Ovary (tissue), 3 donors: ENCODE data around the gene MYL5.

Experiments used
- EP300 ChIP-seq: sonication (generic); formaldehyde crosslinking; IDR thresholded peaks from one replicate; pipeline ENCODE4 v1.6.1; 2017; ENCODE audit warnings: antibody characterized with exemption
- POLR2A ChIP-seq: fragments of 450-650 bp; IDR thresholded peaks from one replicate; pipeline ENCODE4 v1.6.1; 2017; ENCODE audit warnings: antibody characterized with exemption, mild to moderate bottlenecking, moderate library complexity
- TF ChIP-seq, protein P1 (sequence below), 3 donors: fragments of 450-650 bp in 2 of 3; fragments of 200-600 bp in 1 of 3; IDR thresholded peaks; one replicate each; pipeline versions ENCODE4 v1.5.1 to v1.8.0; 2016 to 2022; ENCODE audit warnings: antibody characterized with exemption in 3 of 3, mild to moderate bottlenecking in 1 of 3
- donor health status: DM: no; HTN: no; CAD: no.

DNA sequence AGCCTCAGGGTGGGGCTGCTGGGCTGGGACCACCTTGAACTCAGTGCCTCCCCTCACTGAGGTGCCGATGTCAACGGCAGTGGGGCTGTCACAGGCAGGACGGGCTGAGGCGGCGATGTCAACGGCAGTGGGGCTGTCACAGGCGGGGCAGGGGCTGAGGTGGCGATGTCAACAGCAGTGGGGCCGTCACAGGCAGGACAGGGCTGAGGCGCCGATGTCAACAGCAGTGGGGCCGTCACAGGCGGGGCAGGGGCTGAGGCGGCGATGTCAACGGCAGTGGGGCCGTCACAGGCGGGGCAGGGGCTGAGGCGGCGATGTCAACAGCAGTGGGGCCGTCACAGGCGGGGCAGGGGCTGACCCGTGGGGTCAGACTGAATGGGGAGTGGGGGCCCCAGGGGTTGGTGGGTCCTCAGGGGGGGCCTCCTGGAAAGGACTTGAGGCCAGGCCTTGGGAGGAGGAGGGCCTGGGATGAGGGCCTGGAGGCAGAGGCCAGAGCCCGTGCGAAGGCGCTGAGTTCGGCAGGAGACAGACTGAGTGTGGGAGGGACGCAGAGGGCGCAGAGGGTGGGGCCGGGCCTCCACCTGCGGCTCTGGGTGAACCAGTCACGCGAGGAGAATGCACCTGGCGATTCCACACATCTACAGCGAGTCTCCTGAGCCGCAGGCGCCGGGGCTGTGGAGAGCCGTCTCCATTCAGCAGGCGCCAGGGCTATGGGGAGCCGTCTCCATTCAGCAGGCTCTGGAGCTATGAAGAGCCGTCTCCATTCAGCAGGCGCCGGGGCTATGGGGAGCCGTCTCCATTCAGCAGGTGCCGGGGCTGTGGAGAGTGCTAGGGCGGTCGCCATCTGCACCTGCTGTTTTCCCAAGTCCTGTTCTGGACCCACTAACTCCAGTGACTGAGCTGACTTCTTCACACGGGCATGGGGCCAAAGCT lies 23.1 kb upstream of the MYL5 start:
- TF ChIP-seq, protein P1, sequence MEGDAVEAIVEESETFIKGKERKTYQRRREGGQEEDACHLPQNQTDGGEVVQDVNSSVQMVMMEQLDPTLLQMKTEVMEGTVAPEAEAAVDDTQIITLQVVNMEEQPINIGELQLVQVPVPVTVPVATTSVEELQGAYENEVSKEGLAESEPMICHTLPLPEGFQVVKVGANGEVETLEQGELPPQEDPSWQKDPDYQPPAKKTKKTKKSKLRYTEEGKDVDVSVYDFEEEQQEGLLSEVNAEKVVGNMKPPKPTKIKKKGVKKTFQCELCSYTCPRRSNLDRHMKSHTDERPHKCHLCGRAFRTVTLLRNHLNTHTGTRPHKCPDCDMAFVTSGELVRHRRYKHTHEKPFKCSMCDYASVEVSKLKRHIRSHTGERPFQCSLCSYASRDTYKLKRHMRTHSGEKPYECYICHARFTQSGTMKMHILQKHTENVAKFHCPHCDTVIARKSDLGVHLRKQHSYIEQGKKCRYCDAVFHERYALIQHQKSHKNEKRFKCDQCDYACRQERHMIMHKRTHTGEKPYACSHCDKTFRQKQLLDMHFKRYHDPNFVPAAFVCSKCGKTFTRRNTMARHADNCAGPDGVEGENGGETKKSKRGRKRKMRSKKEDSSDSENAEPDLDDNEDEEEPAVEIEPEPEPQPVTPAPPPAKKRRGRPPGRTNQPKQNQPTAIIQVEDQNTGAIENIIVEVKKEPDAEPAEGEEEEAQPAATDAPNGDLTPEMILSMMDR (IDR thresholded peaks at IDR 0.05), result no peak
- TF ChIP-seq EP300 (no peak), POLR2A (no peak)
